D721Med (cell line): ENCODE measurements around the gene AP3S2.

Experiments used
- DNase-seq: peaks from one replicate; pipeline ENCODE4 v3.0.0; 2011; ENCODE audit warnings: low spot score; ENCODE audit not compliant: insufficient read length
- FAIRE-seq: peaks from 2 replicates; lab custom pipeline; 2011; peaks lifted over from hg19 to GRCh38; lab: Jason Lieb, UNC
- TF ChIP-seq, protein P1 (sequence below): IDR thresholded peaks from 2 replicates; pipeline ENCODE4 v1.5.1; 2012; ENCODE audit warnings: mild to moderate bottlenecking, control low read depth; ENCODE audit not compliant: insufficient read depth; ENCODE audit errors: missing control alignments

AP3S2 gene

GRCh38 chr15:89910891-89911626 is 17.3 kb upstream of the AP3S2 start:
- TF ChIP-seq, protein P1, sequence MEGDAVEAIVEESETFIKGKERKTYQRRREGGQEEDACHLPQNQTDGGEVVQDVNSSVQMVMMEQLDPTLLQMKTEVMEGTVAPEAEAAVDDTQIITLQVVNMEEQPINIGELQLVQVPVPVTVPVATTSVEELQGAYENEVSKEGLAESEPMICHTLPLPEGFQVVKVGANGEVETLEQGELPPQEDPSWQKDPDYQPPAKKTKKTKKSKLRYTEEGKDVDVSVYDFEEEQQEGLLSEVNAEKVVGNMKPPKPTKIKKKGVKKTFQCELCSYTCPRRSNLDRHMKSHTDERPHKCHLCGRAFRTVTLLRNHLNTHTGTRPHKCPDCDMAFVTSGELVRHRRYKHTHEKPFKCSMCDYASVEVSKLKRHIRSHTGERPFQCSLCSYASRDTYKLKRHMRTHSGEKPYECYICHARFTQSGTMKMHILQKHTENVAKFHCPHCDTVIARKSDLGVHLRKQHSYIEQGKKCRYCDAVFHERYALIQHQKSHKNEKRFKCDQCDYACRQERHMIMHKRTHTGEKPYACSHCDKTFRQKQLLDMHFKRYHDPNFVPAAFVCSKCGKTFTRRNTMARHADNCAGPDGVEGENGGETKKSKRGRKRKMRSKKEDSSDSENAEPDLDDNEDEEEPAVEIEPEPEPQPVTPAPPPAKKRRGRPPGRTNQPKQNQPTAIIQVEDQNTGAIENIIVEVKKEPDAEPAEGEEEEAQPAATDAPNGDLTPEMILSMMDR, result no peak
- FAIRE-seq, result no peak

GRCh38 chr15:89909611-89910010 is 15.8 kb upstream of the AP3S2 start:
- TF ChIP-seq, protein P1, result no peak
- DNase-seq (no peak), FAIRE-seq (no peak)

More at GRCh38 chr15:89910891-89911626, 17.3 kb upstream of the AP3S2 start:
- no peak for DNase-seq

GRCh38 chr15:89908226-89908625 is 14.4 kb upstream of the AP3S2 start:
- FAIRE-seq (no peak), DNase-seq (no peak)
- TF ChIP-seq, protein P1, result no peak

- FAIRE-seq (no peak), DNase-seq (no peak)
- TF ChIP-seq, protein P1, result no peak
Measured at GRCh38 chr15:89907289-89907688, 13.5 kb upstream of the AP3S2 start.

- FAIRE-seq, result no peak
- TF ChIP-seq, protein P1, result no peak
- no peak for DNase-seq
Measured at GRCh38 chr15:89905846-89906378, 12.1 kb upstream of the AP3S2 start.

GRCh38 chr15:89904519-89904918 is 10.7 kb upstream of the AP3S2 start:
- FAIRE-seq (no peak), DNase-seq (no peak)
- TF ChIP-seq, protein P1, result no peak

GRCh38 chr15:89903858-89904130 is 10.0 kb upstream of the AP3S2 start:
- FAIRE-seq (no peak), DNase-seq (no peak)
- TF ChIP-seq, protein P1, result no peak
